Measurements from ENCODE around the gene FCGR2B.

GRCh38 chr1:161720956-161721737, 58.2 kb downstream of the FCGR2B start, which contains the start of gene FCRLB:
- TF ChIP-seq ZNF565 (CRISPR knock-in tag; conservative IDR thresholded peaks at IDR 0.05; ENCODE audit: low read depth) = no peak
- no peak for TF ChIP-seq PATZ1 (CRISPR knock-in tag; IDR thresholded peaks at IDR 0.05; ENCODE audit: borderline replicate concordance)
- no peak for TF ChIP-seq CSDC2 (CRISPR knock-in tag; IDR thresholded peaks at IDR 0.05)
- TF ChIP-seq TOX (CRISPR knock-in tag; IDR thresholded peaks at IDR 0.05; ENCODE audit: borderline replicate concordance) = no peak
- no peak for TF ChIP-seq ZC3H10 (CRISPR knock-in tag; IDR thresholded peaks at IDR 0.05)
- no peak for TF ChIP-seq CREB5 (CRISPR knock-in tag; IDR thresholded peaks at IDR 0.05; ENCODE audit: low read depth)
- TF ChIP-seq GLIS3 (CRISPR knock-in tag; IDR thresholded peaks at IDR 0.05) = no peak
- TF ChIP-seq TCF4 (CRISPR knock-in tag; IDR thresholded peaks at IDR 0.05; ENCODE audit: borderline replicate concordance) = no peak
- no peak for TF ChIP-seq CSRNP3 (CRISPR knock-in tag; IDR thresholded peaks at IDR 0.05)
- no peak for TF ChIP-seq RARB (CRISPR knock-in tag; IDR thresholded peaks at IDR 0.05)
- no peak for TF ChIP-seq ARNTL (CRISPR knock-in tag; IDR thresholded peaks at IDR 0.05; ENCODE audit: borderline replicate concordance, low read depth)
- TF ChIP-seq ZNF8 (CRISPR knock-in tag; IDR thresholded peaks at IDR 0.05) = no peak

Data from SK-N-SH treated with all-trans-retinoic acid at 6 μM for 48 hours (cell line).